HepG2 (cell line): Measurements from ENCODE around the gene RTBDN. TPM values are rescaled to one million over a fixed set of nuclear protein-coding genes. Genes with fewer than 3 reads are reported as not detected.

Experiments
- CHD4 ChIP-seq: fragments of 200-600 bp; sonication (generic); IDR thresholded peaks from 2 replicates; pipeline ENCODE4 v1.7.0; 2017; ENCODE audit warnings: mild to moderate bottlenecking, low read length, borderline replicate concordance
- DNMT3B ChIP-seq: conservative IDR thresholded peaks from 2 replicates; pipeline ENCODE4 v1.6.1; 2016; ENCODE audit warnings: missing biosample characterization, control low read depth
- GTF2F1 ChIP-seq: fragments of 150-350 bp; IDR thresholded peaks from 2 replicates; pipeline ENCODE4 v1.6.1; 2014; ENCODE audit warnings: low read length
- HOMEZ ChIP-seq: IDR thresholded peaks from 2 replicates; pipeline ENCODE4 v1.6.1; 2016; ENCODE audit warnings: low read depth
- MLX ChIP-seq: IDR thresholded peaks from 2 replicates; pipeline ENCODE4 v1.6.1; 2016
- PCBP1 ChIP-seq: fragments of 200-400 bp; formaldehyde crosslinking; IDR thresholded peaks from 2 replicates; pipeline ENCODE4 v1.6.1; 2017; ENCODE audit warnings: mild to moderate bottlenecking, low read depth, low read length, borderline replicate concordance
- PRMT3 ChIP-seq: sonication (generic); formaldehyde crosslinking; IDR thresholded peaks from 2 replicates; pipeline ENCODE4 v1.8.1; 2022; ENCODE audit warnings: low read depth, mild to moderate bottlenecking, moderate library complexity, missing genetic modification reagents, borderline replicate concordance
- SNAI1 ChIP-seq: sonication (generic); formaldehyde crosslinking; IDR thresholded peaks from 2 replicates; pipeline ENCODE4 v1.5.0; 2020; ENCODE audit warnings: mild to moderate bottlenecking, missing genetic modification reagents, borderline replicate concordance
- SPEN ChIP-seq: sonication (generic); formaldehyde crosslinking; IDR thresholded peaks from 2 replicates; pipeline ENCODE4 v1.5.1; 2020; ENCODE audit warnings: low read depth, mild to moderate bottlenecking, missing genetic modification reagents
- SSRP1 ChIP-seq: IDR thresholded peaks from 2 replicates; pipeline ENCODE4 v1.6.1; 2016; ENCODE audit warnings: control low read depth
- TMF1 ChIP-seq: sonication (generic); formaldehyde crosslinking; IDR thresholded peaks from 2 replicates; pipeline ENCODE4 v1.8.1; 2022; ENCODE audit warnings: low read depth, missing genetic modification reagents
- TRIM24 ChIP-seq: sonication (generic); formaldehyde crosslinking; IDR thresholded peaks from 2 replicates; pipeline ENCODE4 v1.8.0; 2022; ENCODE audit warnings: mild to moderate bottlenecking, missing genetic modification reagents
- YEATS4 ChIP-seq: sonication (generic); formaldehyde crosslinking; IDR thresholded peaks from 2 replicates; pipeline ENCODE4 v1.4.0; 2020; ENCODE audit warnings: missing genetic modification reagents, borderline replicate concordance
- ZBTB2 ChIP-seq: sonication (generic); formaldehyde crosslinking; IDR thresholded peaks from 2 replicates; pipeline ENCODE4 v1.8.0; 2022; ENCODE audit warnings: low read depth, missing genetic modification reagents
- ZBTB7B ChIP-seq: sonication (generic); formaldehyde crosslinking; IDR thresholded peaks from 2 replicates; pipeline ENCODE4 v1.4.0; 2020; ENCODE audit warnings: missing genetic modification reagents
- ZFP36L2 ChIP-seq: sonication (generic); formaldehyde crosslinking; IDR thresholded peaks from 2 replicates; pipeline ENCODE4 v1.4.0; 2020; ENCODE audit warnings: missing genetic modification reagents
- ZFY ChIP-seq: sonication (generic); formaldehyde crosslinking; IDR thresholded peaks from 2 replicates; pipeline ENCODE4 v1.4.0; 2020; ENCODE audit warnings: missing genetic modification reagents
- ZNF274 ChIP-seq: sonication (generic); formaldehyde crosslinking; IDR thresholded peaks from 2 replicates; pipeline ENCODE4 v1.5.1; 2020; ENCODE audit warnings: mild to moderate bottlenecking, missing genetic modification reagents
- ZNF3 ChIP-seq: IDR thresholded peaks from 2 replicates; pipeline ENCODE4 v1.7.0; 2017; ENCODE audit warnings: inconsistent platforms
- ZNF563 ChIP-seq: sonication (generic); formaldehyde crosslinking; IDR thresholded peaks from 2 replicates; pipeline ENCODE4 v1.8.0; 2022; ENCODE audit warnings: mild to moderate bottlenecking, moderate library complexity, missing genetic modification reagents
- ZNF644 ChIP-seq: IDR thresholded peaks from 2 replicates; pipeline ENCODE4 v1.6.1; 2016; ENCODE audit warnings: low read depth
- ZNF841 ChIP-seq: sonication (generic); formaldehyde crosslinking; IDR thresholded peaks from 2 replicates; pipeline ENCODE4 v1.8.1; 2023; ENCODE audit warnings: missing genetic modification reagents, borderline replicate concordance
- polyA plus RNA-seq, 8 experiments: library from polyadenylated mRNA; depleted of rRNA in 3 of 8; stranded (reverse) in 7 of 8; unstranded in 1 of 8; fragments of >200 nt; fragmentation: Illumina TruSeq in 4 of 8; extraction: Trizol in 4 of 8; gene quantifications; 2 replicates each; pipeline versions ENCODE4 v1.2.1 to v1.2.3, GENCODE V29; 2011 to 2016; ENCODE audit warnings: low read depth in 4 of 8, missing spikeins in 1 of 8, mixed read lengths in 1 of 8; ENCODE audit not compliant: insufficient read depth in 1 of 8
- total RNA-seq, 5 experiments: library from RNA; depleted of rRNA; stranded (reverse); fragments of >200 nt; fragmentation: Illumina TruSeq; extraction: Trizol; gene quantifications; 2 replicates each; pipeline ENCODE4 v1.2.3, GENCODE V29; 2016; ENCODE audit warnings: low read depth in 1 of 5
- TF ChIP-seq, protein P1 (sequence below): sonication (generic); formaldehyde crosslinking; IDR thresholded peaks from 2 replicates; pipeline ENCODE4 v1.4.0; 2020; ENCODE audit warnings: mild to moderate bottlenecking, missing genetic modification reagents, borderline replicate concordance

Gene RTBDN
- total and polyA plus RNA-seq, 2 of the 13 experiments (the other 11 are each of a cell fraction or from before 2014, with no cell fraction given): 0.27 to 0.48 TPM

DNA sequence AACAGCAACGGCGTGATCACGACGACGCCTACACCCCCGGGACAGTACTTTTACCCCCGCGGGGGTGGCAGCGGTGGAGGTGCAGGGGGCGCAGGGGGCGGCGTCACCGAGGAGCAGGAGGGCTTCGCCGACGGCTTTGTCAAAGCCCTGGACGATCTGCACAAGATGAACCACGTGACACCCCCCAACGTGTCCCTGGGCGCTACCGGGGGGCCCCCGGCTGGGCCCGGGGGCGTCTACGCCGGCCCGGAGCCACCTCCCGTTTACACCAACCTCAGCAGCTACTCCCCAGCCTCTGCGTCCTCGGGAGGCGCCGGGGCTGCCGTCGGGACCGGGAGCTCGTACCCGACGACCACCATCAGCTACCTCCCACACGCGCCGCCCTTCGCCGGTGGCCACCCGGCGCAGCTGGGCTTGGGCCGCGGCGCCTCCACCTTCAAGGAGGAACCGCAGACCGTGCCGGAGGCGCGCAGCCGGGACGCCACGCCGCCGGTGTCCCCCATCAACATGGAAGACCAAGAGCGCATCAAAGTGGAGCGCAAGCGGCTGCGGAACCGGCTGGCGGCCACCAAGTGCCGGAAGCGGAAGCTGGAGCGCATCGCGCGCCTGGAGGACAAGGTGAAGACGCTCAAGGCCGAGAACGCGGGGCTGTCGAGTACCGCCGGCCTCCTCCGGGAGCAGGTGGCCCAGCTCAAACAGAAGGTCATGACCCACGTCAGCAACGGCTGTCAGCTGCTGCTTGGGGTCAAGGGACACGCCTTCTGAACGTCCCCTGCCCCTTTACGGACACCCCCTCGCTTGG is 42.1 kb downstream of the RTBDN start (continued):
- TF ChIP-seq ZBTB2 (CRISPR knock-in tag) (no peak), HOMEZ (no peak), MLX (CRISPR knock-in tag) (no peak), ZNF644 (CRISPR knock-in tag) (no peak), ZNF563 (CRISPR knock-in tag) (no peak), GTF2F1 (no peak), ZBTB7B (no peak; the same call in 1 of the 2 replicates), ZFP36L2 (CRISPR knock-in tag) (no peak), PCBP1 (no peak), ZFY (peak; percentile 72), TRIM24 (no peak), CHD4 (no peak), SPEN (CRISPR knock-in tag) (peak; percentile 69), TMF1 (CRISPR knock-in tag) (peak; percentile 82), ZNF274 (CRISPR knock-in tag) (no peak), DNMT3B (CRISPR knock-in tag) (no peak), ZNF841 (no peak), SNAI1 (CRISPR knock-in tag) (peak; percentile 72; the same call in 1 of the 2 replicates), YEATS4 (CRISPR knock-in tag) (peak; percentile 38; the same call in 1 of the 2 replicates), PRMT3 (CRISPR knock-in tag) (0 out of 2 replicates have a peak, but pooled peaks have one; percentile 34), ZNF3 (CRISPR knock-in tag) (no peak), SSRP1 (CRISPR knock-in tag) (no peak)
- TF ChIP-seq, protein P1, sequence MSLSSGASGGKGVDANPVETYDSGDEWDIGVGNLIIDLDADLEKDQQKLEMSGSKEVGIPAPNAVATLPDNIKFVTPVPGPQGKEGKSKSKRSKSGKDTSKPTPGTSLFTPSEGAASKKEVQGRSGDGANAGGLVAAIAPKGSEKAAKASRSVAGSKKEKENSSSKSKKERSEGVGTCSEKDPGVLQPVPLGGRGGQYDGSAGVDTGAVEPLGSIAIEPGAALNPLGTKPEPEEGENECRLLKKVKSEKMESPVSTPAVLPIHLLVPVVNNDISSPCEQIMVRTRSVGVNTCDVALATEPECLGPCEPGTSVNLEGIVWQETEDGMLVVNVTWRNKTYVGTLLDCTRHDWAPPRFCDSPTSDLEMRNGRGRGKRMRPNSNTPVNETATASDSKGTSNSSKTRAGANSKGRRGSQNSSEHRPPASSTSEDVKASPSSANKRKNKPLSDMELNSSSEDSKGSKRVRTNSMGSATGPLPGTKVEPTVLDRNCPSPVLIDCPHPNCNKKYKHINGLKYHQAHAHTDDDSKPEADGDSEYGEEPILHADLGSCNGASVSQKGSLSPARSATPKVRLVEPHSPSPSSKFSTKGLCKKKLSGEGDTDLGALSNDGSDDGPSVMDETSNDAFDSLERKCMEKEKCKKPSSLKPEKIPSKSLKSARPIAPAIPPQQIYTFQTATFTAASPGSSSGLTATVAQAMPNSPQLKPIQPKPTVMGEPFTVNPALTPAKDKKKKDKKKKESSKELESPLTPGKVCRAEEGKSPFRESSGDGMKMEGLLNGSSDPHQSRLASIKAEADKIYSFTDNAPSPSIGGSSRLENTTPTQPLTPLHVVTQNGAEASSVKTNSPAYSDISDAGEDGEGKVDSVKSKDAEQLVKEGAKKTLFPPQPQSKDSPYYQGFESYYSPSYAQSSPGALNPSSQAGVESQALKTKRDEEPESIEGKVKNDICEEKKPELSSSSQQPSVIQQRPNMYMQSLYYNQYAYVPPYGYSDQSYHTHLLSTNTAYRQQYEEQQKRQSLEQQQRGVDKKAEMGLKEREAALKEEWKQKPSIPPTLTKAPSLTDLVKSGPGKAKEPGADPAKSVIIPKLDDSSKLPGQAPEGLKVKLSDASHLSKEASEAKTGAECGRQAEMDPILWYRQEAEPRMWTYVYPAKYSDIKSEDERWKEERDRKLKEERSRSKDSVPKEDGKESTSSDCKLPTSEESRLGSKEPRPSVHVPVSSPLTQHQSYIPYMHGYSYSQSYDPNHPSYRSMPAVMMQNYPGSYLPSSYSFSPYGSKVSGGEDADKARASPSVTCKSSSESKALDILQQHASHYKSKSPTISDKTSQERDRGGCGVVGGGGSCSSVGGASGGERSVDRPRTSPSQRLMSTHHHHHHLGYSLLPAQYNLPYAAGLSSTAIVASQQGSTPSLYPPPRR (CRISPR knock-in tag): no peak
